Activated T-helper 1 cell treated with Interleukin-2 at 50 U/mL for 16 hours (primary cell): Measurements from ENCODE around the gene CDK14.
"Not testable (repeated sequence)": the region's sequence is repeated elsewhere in the genome, so short reads cannot be mapped to it uniquely, and the experiment has no call there.

Experiments used
- DNase-seq: peaks from one replicate; pipeline ENCODE4 v3.0.0-alpha.2; 2020; ENCODE audit warnings: low read depth

The CDK14 gene

GRCh38 chr7:90903841-90904240, 307.7 kb downstream of the CDK14 start:
- no peak for DNase-seq

- no peak for DNase-seq
Measured at GRCh38 chr7:90910136-90910535, 314.0 kb downstream of the CDK14 start.

- no peak for DNase-seq
Measured at GRCh38 chr7:90916319-90916718, 320.2 kb downstream of the CDK14 start.

- DNase-seq = no peak
Measured at GRCh38 chr7:90917539-90917938, 321.4 kb downstream of the CDK14 start.

GRCh38 chr7:90918303-90918702, 322.2 kb downstream of the CDK14 start:
- no peak for DNase-seq

- no peak for DNase-seq
Measured at GRCh38 chr7:90919816-90920215, 323.7 kb downstream of the CDK14 start.

- DNase-seq = no peak
Measured at GRCh38 chr7:90920336-90920735, 324.2 kb downstream of the CDK14 start.

- DNase-seq = no peak
Measured at GRCh38 chr7:90923541-90923997, 327.4 kb downstream of the CDK14 start.

GRCh38 chr7:90928700-90929424, 332.7 kb downstream of the CDK14 start:
- DNase-seq = not testable (repeated sequence)

GRCh38 chr7:90931986-90932916, 336.1 kb downstream of the CDK14 start:
- no peak for DNase-seq

GRCh38 chr7:90933041-90933440, 336.9 kb downstream of the CDK14 start:
- DNase-seq = no peak

- no peak for DNase-seq
Measured at GRCh38 chr7:90933984-90934383, 337.9 kb downstream of the CDK14 start.

- no peak for DNase-seq
Measured at GRCh38 chr7:90938371-90938770, 342.2 kb downstream of the CDK14 start.

GRCh38 chr7:90939666-90940065, 343.5 kb downstream of the CDK14 start:
- DNase-seq = no peak

GRCh38 chr7:90944021-90944420, 347.9 kb downstream of the CDK14 start:
- no peak for DNase-seq

- no peak for DNase-seq
Measured at GRCh38 chr7:90945104-90945787, 349.1 kb downstream of the CDK14 start.

- DNase-seq = no peak
Measured at GRCh38 chr7:90946730-90947501, 350.8 kb downstream of the CDK14 start.

- no peak for DNase-seq
Measured at GRCh38 chr7:90948085-90948484, 352.0 kb downstream of the CDK14 start.

GRCh38 chr7:90951229-90951628, 355.1 kb downstream of the CDK14 start:
- no peak for DNase-seq

GRCh38 chr7:90951986-90952954, 356.1 kb downstream of the CDK14 start:
- no peak for DNase-seq
